MM.1S (cell line): Measurements from ENCODE around the gene CPNE7.

Source experiments
- DNase-seq: peaks from one replicate; pipeline ENCODE4 v3.0.0-alpha.2; 2015
- H2AFZ ChIP-seq: fragments of 300-600 bp; sonication (generic); 2 replicates; pipeline ENCODE4 v1.6.0; 2016; ENCODE audit warnings: antibody characterized with exemption, low read length
- H3F3A ChIP-seq: fragments of 300-600 bp; sonication (generic); 2 replicates; pipeline ENCODE4 v1.6.1; 2016; ENCODE audit warnings: mild to moderate bottlenecking, antibody characterized with exemption, low read length, moderate library complexity, mixed read lengths; ENCODE audit not compliant: insufficient read depth
- H3K27ac ChIP-seq: fragments of 300-600 bp; sonication (generic); 2 replicates; pipeline ENCODE4 v1.5.1; 2016; ENCODE audit warnings: mild to moderate bottlenecking, low read length
- H3K27me3 ChIP-seq: fragments of 300-600 bp; sonication (generic); replicated peaks from 2 replicates; pipeline ENCODE4 v1.6.0; 2016; ENCODE audit warnings: low read length; ENCODE audit not compliant: insufficient read depth
- H3K36me3 ChIP-seq: fragments of 300-600 bp; sonication (generic); replicated peaks from 2 replicates; pipeline ENCODE4 v1.6.1; 2016; ENCODE audit warnings: mild to moderate bottlenecking, low read length, mixed read lengths; ENCODE audit not compliant: insufficient read depth
- H3K4me1 ChIP-seq: fragments of 300-600 bp; sonication (generic); 2 replicates; pipeline ENCODE4 v1.6.1; 2016; ENCODE audit warnings: low read length, mixed read lengths
- H3K4me2 ChIP-seq: fragments of 300-600 bp; sonication (generic); 2 replicates; pipeline ENCODE4 v1.6.0; 2016; ENCODE audit warnings: low read depth, low read length
- H3K4me3 ChIP-seq: fragments of 300-600 bp; sonication (generic); 2 replicates; pipeline ENCODE4 v1.5.1; 2016; ENCODE audit warnings: low read length, mixed read lengths
- H3K79me2 ChIP-seq: fragments of 300-600 bp; sonication (generic); 2 replicates; pipeline ENCODE4 v1.6.1; 2016; ENCODE audit warnings: mixed run types, low read length, mixed read lengths
- H3K9ac ChIP-seq: fragments of 300-600 bp; sonication (generic); 2 replicates; pipeline ENCODE4 v1.6.1; 2016; ENCODE audit warnings: low read length, mixed read lengths
- H3K9me2 ChIP-seq: fragments of 300-600 bp; sonication (generic); replicated peaks from 2 replicates; pipeline ENCODE4 v1.6.1; 2016; ENCODE audit warnings: mild to moderate bottlenecking, low read length, mixed read lengths; ENCODE audit not compliant: insufficient read depth
- H3K9me3 ChIP-seq: fragments of 300-600 bp; sonication (generic); replicated peaks from 2 replicates; pipeline ENCODE4 v1.6.1; 2016; ENCODE audit warnings: mild to moderate bottlenecking, low read length, mixed read lengths; ENCODE audit not compliant: insufficient read depth
- H4K20me1 ChIP-seq: fragments of 300-600 bp; sonication (generic); 2 replicates; pipeline ENCODE4 v1.6.1; 2016; ENCODE audit warnings: mild to moderate bottlenecking, low read length, moderate library complexity, mixed read lengths; ENCODE audit not compliant: insufficient read depth
- EZH2 ChIP-seq: fragments of 300-600 bp; sonication (generic); optimal IDR thresholded peaks from 2 replicates; pipeline ENCODE3; 2017; ENCODE audit warnings: low read depth, mild to moderate bottlenecking, antibody characterized with exemption, low read length, mixed read lengths
- EZH2phosphoT487 ChIP-seq: fragments of 300-600 bp; sonication (generic); IDR thresholded peaks from 2 replicates; pipeline ENCODE4 v1.6.1; 2018; ENCODE audit warnings: antibody characterized with exemption, low read length
- TF ChIP-seq, protein P1 (sequence below): fragments of 300-600 bp; sonication (generic); IDR thresholded peaks from 2 replicates; pipeline ENCODE4 v1.5.1; 2016; ENCODE audit warnings: antibody characterized with exemption, low read length, mixed read lengths

Gene CPNE7

DNA sequence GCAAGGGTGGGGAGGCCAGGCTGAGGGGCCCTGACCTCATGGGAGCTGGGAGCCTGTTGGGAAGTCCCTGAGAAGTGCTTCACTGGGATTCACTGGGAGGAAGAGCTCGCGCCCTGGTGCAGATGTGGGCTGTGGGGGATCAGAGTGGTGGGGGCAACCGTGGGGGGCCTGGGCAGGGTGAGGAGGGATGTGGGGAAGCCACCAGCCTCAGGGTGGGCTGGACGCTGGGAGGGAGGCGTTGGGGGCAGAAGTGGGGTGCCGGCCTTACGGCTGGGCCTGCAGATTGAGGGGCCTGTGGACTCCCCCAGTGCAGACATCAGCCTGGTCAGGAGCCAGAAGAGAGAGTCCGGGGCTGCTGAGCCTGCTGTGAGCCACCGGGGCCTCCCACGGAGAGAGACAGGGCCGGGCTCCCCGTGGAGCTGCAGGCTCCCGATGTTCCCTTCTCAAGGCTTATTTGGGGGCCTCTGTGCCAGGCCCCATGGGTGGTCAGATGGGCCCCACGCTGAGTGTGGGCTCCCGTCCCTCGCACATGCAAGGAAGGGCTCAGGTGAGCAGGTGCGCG is 45.7 kb downstream of the CPNE7 start:
- DNase-seq: no peak
- no peaks in the 10 kb centered on the region for H3K79me2 ChIP-seq
- no peak overlapping the region for H3K9ac ChIP-seq
- H3F3A ChIP-seq: no peaks in the 10 kb centered on the region
- no peak overlapping the region for H3K4me2 ChIP-seq
- no peak overlapping the region for H3K4me3 ChIP-seq
- H3K27me3 ChIP-seq: peaks cover 26% of the 10 kb centered on the region
- H3K27ac ChIP-seq: no peak overlapping the region
- no peaks in the 10 kb centered on the region for H3K4me1 ChIP-seq
- no peaks in the 10 kb centered on the region for H3K36me3 ChIP-seq
- no peaks in the 10 kb centered on the region for H3K9me2 ChIP-seq
- H3K9me3 ChIP-seq: no peaks in the 10 kb centered on the region
- H2AFZ ChIP-seq: no peak overlapping the region
- H4K20me1 ChIP-seq: no peaks in the 10 kb centered on the region
- TF ChIP-seq, protein P1, sequence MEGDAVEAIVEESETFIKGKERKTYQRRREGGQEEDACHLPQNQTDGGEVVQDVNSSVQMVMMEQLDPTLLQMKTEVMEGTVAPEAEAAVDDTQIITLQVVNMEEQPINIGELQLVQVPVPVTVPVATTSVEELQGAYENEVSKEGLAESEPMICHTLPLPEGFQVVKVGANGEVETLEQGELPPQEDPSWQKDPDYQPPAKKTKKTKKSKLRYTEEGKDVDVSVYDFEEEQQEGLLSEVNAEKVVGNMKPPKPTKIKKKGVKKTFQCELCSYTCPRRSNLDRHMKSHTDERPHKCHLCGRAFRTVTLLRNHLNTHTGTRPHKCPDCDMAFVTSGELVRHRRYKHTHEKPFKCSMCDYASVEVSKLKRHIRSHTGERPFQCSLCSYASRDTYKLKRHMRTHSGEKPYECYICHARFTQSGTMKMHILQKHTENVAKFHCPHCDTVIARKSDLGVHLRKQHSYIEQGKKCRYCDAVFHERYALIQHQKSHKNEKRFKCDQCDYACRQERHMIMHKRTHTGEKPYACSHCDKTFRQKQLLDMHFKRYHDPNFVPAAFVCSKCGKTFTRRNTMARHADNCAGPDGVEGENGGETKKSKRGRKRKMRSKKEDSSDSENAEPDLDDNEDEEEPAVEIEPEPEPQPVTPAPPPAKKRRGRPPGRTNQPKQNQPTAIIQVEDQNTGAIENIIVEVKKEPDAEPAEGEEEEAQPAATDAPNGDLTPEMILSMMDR: no peak
- TF ChIP-seq EZH2 (no peak), EZH2phosphoT487 (no peak)

DNA sequence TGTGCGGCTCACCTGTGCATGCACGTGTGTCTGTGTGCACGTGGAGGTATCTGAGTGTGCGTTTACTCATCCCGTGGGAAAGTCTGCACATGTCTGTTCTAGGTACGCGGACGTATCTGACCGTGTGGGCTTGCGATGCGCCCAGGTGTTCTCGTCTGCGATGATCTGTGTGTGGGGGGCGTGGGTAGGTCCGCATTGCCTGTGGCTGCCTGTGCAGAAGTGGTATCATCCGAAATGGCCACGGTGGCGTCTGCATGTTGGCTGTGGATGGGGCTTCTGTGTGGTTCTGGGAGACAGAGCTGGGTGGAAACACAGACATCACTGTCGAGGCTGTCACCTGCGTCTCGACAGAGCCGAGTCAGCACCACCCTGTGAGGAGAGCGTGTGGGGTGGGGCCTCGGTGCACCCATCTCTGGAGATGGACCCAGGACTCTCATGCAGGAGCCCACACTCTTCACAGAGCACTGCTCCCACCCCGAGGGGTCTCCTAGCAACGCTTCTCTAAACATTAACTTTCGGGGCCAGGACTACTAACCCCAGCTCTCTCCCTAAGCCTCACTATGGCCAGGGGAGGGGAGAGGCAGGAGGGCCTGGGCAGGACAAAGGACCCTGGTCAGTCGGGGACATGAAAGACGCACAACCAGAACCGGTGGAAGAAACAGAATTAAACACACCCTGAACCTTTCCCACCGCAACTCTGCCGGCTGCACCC is 46.3 kb downstream of the CPNE7 start:
- Histone ChIP-seq H3K9me3 (no peaks in the 10 kb centered on the region), H3K4me1 (no peaks in the 10 kb centered on the region), H3K27ac (no peak overlapping the region), H4K20me1 (no peaks in the 10 kb centered on the region), H3K9ac (no peak overlapping the region), H3K4me2 (no peak overlapping the region), H3F3A (no peaks in the 10 kb centered on the region), H3K36me3 (no peaks in the 10 kb centered on the region), H3K79me2 (no peaks in the 10 kb centered on the region), H3K27me3 (peaks cover 26% of the 10 kb centered on the region), H3K4me3 (no peak overlapping the region), H3K9me2 (no peaks in the 10 kb centered on the region), H2AFZ (no peak overlapping the region)
- TF ChIP-seq, protein P1: no peak
- no peak for DNase-seq

DNA sequence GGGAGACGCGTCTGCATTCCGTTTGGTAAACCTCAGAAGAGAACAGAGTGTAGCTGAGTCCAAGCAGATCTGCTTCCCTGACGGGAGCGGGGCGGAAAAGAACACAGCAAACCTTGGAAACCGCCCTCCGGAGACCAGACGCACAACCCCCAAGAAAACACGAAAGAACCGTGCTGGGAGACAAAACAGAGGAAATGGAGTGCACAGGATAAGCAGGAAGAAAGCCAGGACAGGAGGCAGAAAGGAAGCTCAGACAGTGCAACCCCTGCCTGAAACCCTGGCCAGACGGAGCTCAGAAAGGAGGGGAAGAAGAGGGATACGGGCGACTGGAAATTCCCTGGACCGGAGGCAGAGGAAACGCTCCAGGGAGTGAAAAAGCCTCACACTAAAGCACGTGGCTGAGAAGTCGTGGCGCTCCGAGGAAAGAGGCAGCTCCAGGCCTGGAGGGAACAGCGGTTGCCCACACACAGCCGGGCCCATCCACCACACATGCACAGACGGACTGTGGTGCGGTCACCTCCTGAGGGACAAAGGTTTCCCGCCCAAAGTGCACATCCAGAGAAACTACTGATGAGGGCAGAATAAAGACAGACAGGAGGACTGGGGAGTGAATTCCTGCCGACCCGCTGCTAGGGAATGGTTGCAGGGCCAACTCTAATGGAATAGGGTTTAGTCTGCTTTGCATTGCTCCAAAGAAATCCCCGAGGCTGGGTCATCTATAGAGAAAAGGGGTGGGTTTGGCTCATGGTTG is 48.1 kb downstream of the CPNE7 start:
- no peak overlapping the region for H3K9ac ChIP-seq
- no peak overlapping the region for H3K27ac ChIP-seq

More for the DNA sequence above, 48.1 kb downstream of the CPNE7 start:
- Histone ChIP-seq H3K36me3 (no peaks in the 10 kb centered on the region), H2AFZ (no peak overlapping the region), H3F3A (no peaks in the 10 kb centered on the region), H3K4me2 (no peak overlapping the region), H4K20me1 (no peaks in the 10 kb centered on the region), H3K27me3 (peaks cover 26% of the 10 kb centered on the region), H3K4me1 (no peaks in the 10 kb centered on the region), H3K9me2 (no peaks in the 10 kb centered on the region), H3K9me3 (no peaks in the 10 kb centered on the region), H3K79me2 (no peaks in the 10 kb centered on the region), H3K4me3 (no peak overlapping the region)
- no peak for DNase-seq
- TF ChIP-seq EZH2phosphoT487 (no peak), EZH2 (no peak)
- TF ChIP-seq, protein P1: no peak
